IMR-90 (cell line): ENCODE data around the gene ABTB1.

Experiments used
- MAFK ChIP-seq: IDR thresholded peaks from 2 replicates; pipeline ENCODE4 v1.6.1; 2012; ENCODE audit warnings: low read depth, low read length, improper control_type of control experiment
- TF ChIP-seq, protein P1 (sequence below): conservative IDR thresholded peaks from 2 replicates; pipeline ENCODE4 v1.5.1; 2012; ENCODE audit warnings: mild to moderate bottlenecking, low read depth, low read length, improper control_type of control experiment

GRCh38 chr3:127722091-127722784 lies 49.5 kb downstream of the ABTB1 start:
- TF ChIP-seq, protein P1, sequence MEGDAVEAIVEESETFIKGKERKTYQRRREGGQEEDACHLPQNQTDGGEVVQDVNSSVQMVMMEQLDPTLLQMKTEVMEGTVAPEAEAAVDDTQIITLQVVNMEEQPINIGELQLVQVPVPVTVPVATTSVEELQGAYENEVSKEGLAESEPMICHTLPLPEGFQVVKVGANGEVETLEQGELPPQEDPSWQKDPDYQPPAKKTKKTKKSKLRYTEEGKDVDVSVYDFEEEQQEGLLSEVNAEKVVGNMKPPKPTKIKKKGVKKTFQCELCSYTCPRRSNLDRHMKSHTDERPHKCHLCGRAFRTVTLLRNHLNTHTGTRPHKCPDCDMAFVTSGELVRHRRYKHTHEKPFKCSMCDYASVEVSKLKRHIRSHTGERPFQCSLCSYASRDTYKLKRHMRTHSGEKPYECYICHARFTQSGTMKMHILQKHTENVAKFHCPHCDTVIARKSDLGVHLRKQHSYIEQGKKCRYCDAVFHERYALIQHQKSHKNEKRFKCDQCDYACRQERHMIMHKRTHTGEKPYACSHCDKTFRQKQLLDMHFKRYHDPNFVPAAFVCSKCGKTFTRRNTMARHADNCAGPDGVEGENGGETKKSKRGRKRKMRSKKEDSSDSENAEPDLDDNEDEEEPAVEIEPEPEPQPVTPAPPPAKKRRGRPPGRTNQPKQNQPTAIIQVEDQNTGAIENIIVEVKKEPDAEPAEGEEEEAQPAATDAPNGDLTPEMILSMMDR: no peak
- TF ChIP-seq MAFK: no peak
